C4-2B (cell line): Measurements from ENCODE around the gene AP1M1.

ENCODE experiments used
- H3K27ac ChIP-seq: fragments of 450-650 bp; 2 replicates; pipeline ENCODE4 v1.5.1; 2017
- CTCF ChIP-seq: fragments of 450-650 bp; conservative IDR thresholded peaks from 2 replicates; pipeline ENCODE4 v1.5.1; 2017; ENCODE audit warnings: mild to moderate bottlenecking
- ZFX ChIP-seq: fragments of 450-650 bp; IDR thresholded peaks from 2 replicates; pipeline ENCODE4 v1.6.1; 2017

AP1M1 gene

GRCh38 chr19:16260160-16260811 lies 62.6 kb downstream of the AP1M1 start:
- TF ChIP-seq CTCF (no peak), ZFX (no peak)
- no peak overlapping the region for H3K27ac ChIP-seq

GRCh38 chr19:16260812-16261161 lies 63.1 kb downstream of the AP1M1 start:
- TF ChIP-seq CTCF: no peak
- TF ChIP-seq ZFX: no peak
- no peak overlapping the region for H3K27ac ChIP-seq

- TF ChIP-seq CTCF: no peak
- TF ChIP-seq ZFX: no peak
- H3K27ac ChIP-seq: no peak overlapping the region
Observed at GRCh38 chr19:16261584-16262368, 64.1 kb downstream of the AP1M1 start.

- no peak overlapping the region for H3K27ac ChIP-seq
Observed at GRCh38 chr19:16262618-16263017, 64.9 kb downstream of the AP1M1 start.

GRCh38 chr19:16263141-16263761 lies 65.5 kb downstream of the AP1M1 start:
- H3K27ac ChIP-seq: no peak overlapping the region
- TF ChIP-seq ZFX (no peak), CTCF (no peak)

More at GRCh38 chr19:16262618-16263017, 64.9 kb downstream of the AP1M1 start:
- TF ChIP-seq ZFX (no peak), CTCF (no peak)

GRCh38 chr19:16265205-16265604 lies 67.5 kb downstream of the AP1M1 start:
- TF ChIP-seq ZFX (no peak), CTCF (no peak)
- no peak overlapping the region for H3K27ac ChIP-seq

- H3K27ac ChIP-seq: no peak overlapping the region
- TF ChIP-seq CTCF (no peak), ZFX (no peak)
Observed at GRCh38 chr19:16265890-16266585, 68.3 kb downstream of the AP1M1 start.
